Activated effector memory CD4-positive, alpha-beta T cell treated with anti-CD3 and anti-CD28 coated beads, Interleukin-2, amount 50 U/mL, for 16 hours (primary cell): Measurements from ENCODE around the gene INSIG1.
A peak's percentile ranks its signal among the peaks of the same experiment; 100 is the strongest.

ENCODE experiments used
- DNase-seq: peaks from one replicate; pipeline ENCODE4 v3.0.0-alpha.2; 2020

INSIG1 gene

GRCh38 chr7:155352753-155353115 is 55.1 kb downstream of the INSIG1 start:
- DNase-seq, result no peak

GRCh38 chr7:155353256-155353897 is 55.7 kb downstream of the INSIG1 start:
- DNase-seq, result peak; percentile 30

GRCh38 chr7:155354371-155355048 is 56.8 kb downstream of the INSIG1 start:
- DNase-seq, result no peak

DNA sequence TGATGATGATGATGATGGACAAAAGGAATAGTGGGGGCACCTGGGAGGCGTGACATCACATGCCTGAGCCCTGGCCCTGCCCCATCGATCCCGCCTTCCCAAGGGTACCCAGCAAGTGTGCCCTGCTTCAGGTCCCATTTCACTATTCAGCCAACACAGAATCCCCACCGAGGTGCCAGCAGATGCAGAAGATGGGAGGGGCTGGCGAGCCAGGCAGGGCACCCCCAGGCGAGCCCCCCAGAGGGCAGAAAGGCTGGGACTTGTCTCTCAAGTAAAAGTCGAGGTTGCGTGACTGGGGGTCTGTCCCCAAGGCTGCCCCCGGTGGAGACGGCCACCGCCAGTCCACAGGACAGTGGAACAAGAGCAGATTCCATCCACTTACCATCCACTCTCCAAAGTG is 57.5 kb downstream of the INSIG1 start:
- peak; percentile 53 for DNase-seq

GRCh38 chr7:155355745-155356144 is 58.1 kb downstream of the INSIG1 start:
- no peak for DNase-seq

DNA sequence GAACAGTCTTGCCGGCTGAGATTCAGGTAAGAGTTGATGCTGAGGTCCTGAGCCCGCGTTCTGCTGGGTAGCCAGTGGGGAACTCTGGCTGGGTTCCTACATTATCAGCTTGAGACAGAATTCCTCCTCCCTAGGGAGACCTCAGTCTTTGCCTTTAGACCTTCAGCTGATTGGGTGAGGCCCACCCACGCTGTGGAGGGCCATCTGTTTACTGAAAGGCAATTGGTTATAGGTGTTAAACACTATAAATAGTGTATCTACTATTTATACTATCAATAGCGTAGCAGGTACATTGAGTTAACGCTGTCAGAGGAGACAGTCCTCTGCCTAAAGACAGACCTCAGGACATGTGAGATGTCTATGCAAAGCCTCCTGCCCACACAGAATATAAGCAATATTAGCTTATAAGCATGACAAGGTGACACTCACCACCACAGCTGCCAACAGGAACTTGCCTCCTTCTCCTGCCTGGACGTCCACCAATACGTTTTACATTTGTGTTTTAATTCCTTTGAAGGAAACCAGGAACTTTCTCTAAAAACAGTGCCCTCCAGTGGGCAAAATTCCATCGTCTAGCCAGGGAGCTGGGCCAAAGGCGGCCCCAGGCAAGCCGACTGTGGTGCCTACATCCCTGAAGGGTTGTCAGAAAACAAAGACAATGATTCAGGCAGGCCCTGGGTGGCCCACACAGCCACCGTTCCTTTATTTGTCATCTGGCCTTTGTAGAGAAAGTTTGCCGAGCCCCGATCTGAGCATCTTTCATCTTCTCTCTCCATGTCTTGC is 58.8 kb downstream of the INSIG1 start:
- DNase-seq, result no peak

DNA sequence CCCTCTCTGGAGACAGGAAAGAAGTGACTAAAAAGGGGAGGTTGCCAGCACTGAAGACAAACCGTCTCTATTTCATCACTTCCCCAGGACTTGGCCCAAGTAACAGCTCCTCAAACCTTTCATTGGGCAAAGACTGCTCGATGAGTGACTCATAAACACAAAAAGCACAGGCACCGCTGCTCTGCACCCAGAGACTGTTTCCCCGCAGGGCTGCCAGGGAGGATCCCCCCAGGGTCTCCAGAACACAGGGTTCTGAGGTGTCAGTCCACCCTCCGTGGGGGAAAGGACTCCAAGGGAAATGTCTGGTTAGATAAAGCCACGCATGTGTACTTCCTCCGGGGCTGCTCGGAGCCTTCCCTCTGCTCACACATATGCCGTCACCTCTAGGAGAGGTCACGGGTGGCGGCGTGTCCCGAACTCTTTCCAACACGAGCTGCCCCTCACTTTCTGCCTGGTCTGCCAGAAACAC is 59.9 kb downstream of the INSIG1 start:
- DNase-seq, result no peak

- peak; percentile 48 for DNase-seq
Observed at GRCh38 chr7:155358066-155358947, 60.6 kb downstream of the INSIG1 start.

GRCh38 chr7:155358948-155359712 is 61.5 kb downstream of the INSIG1 start:
- DNase-seq, result peak; percentile 14
